OCI-LY1 (cell line): ENCODE measurements around the gene FABP6.
A peak's percentile ranks its signal among the peaks of the same experiment; 100 is the strongest.

ENCODE experiments used
- H2AFZ ChIP-seq: fragments of 200-600 bp; sonication (generic), shearing (Covaris generic); 2 replicates; pipeline ENCODE4 v1.6.0; 2014; ENCODE audit warnings: antibody characterized with exemption, mild to moderate bottlenecking, low read length
- H3F3A ChIP-seq: fragments of 200-600 bp; sonication (generic), shearing (Covaris generic); 2 replicates; pipeline ENCODE4 v1.6.0; 2014; ENCODE audit warnings: mild to moderate bottlenecking, antibody characterized with exemption, low read length, moderate library complexity; ENCODE audit not compliant: insufficient read depth
- H3K27ac ChIP-seq: fragments of 200-600 bp; sonication (generic); 2 replicates; pipeline ENCODE4 v1.5.1; 2014; ENCODE audit warnings: low read length, mixed run types, mild to moderate bottlenecking, low read depth; ENCODE audit not compliant: poor library complexity, severe bottlenecking
- H3K27me3 ChIP-seq: fragments of 200-600 bp; sonication (generic); 2 replicates; pipeline ENCODE4 v1.6.0; 2014; ENCODE audit warnings: antibody characterized with exemption, mild to moderate bottlenecking, low read length, moderate library complexity; ENCODE audit not compliant: insufficient read depth
- H3K36me3 ChIP-seq: fragments of 200-600 bp; sonication (generic); 2 replicates; pipeline ENCODE4 v1.6.1; 2014; ENCODE audit warnings: mild to moderate bottlenecking, antibody characterized with exemption, low read length, moderate library complexity, mixed read lengths; ENCODE audit not compliant: insufficient read depth
- H3K4me1 ChIP-seq: fragments of 200-600 bp; sonication (generic); 2 replicates; pipeline ENCODE4 v1.5.1; 2014; ENCODE audit warnings: mild to moderate bottlenecking, low read length, moderate library complexity; ENCODE audit not compliant: insufficient read depth, severe bottlenecking
- H3K4me2 ChIP-seq: fragments of 200-600 bp; sonication (generic), shearing (Covaris generic); 2 replicates; pipeline ENCODE4 v1.6.1; 2014; ENCODE audit warnings: low read length
- H3K4me3 ChIP-seq: fragments of 200-600 bp; sonication (generic); 2 replicates; pipeline ENCODE4 v1.5.1; 2014; ENCODE audit warnings: low read length, low read depth, mild to moderate bottlenecking, mixed read lengths; ENCODE audit not compliant: poor library complexity, severe bottlenecking
- H3K79me2 ChIP-seq: fragments of 200-600 bp; shearing (Covaris generic); 2 replicates; pipeline ENCODE4 v1.6.1; 2016; ENCODE audit warnings: mixed run types, low read length, mixed read lengths; ENCODE audit not compliant: insufficient read depth
- H3K9ac ChIP-seq: fragments of 200-600 bp; sonication (generic), shearing (Covaris generic); 2 replicates; pipeline ENCODE4 v1.6.1; 2014; ENCODE audit warnings: mild to moderate bottlenecking, low read length, mixed read lengths
- H3K9me2 ChIP-seq: fragments of 200-600 bp; sonication (generic), shearing (Covaris generic); 2 replicates; pipeline ENCODE4 v1.6.1; 2014; ENCODE audit warnings: low read depth, mild to moderate bottlenecking, low read length, mixed read lengths
- H3K9me3 ChIP-seq: fragments of 200-600 bp; shearing (Covaris generic); 2 replicates; pipeline ENCODE4 v1.6.1; 2014; ENCODE audit warnings: low read length, mixed read lengths
- H4K20me1 ChIP-seq: fragments of 200-600 bp; sonication (generic), shearing (Covaris generic); 2 replicates; pipeline ENCODE4 v1.6.0; 2016; ENCODE audit warnings: mild to moderate bottlenecking, low read length; ENCODE audit not compliant: insufficient read depth
- EZH2 ChIP-seq: fragments of 200-600 bp; sonication (generic), shearing (Covaris generic); IDR thresholded peaks from 2 replicates; pipeline ENCODE4 v1.8.0; 2017; ENCODE audit warnings: borderline replicate concordance, mixed run types, mild to moderate bottlenecking, antibody characterized with exemption, low read length, moderate library complexity, mixed read lengths
- TF ChIP-seq, protein P1 (sequence below): fragments of 200-600 bp; sonication (generic), shearing (Covaris generic); IDR thresholded peaks from 2 replicates; pipeline ENCODE4 v1.5.1; 2017; ENCODE audit warnings: mild to moderate bottlenecking, antibody characterized with exemption, low read length, moderate library complexity, mixed read lengths

Gene FABP6

DNA sequence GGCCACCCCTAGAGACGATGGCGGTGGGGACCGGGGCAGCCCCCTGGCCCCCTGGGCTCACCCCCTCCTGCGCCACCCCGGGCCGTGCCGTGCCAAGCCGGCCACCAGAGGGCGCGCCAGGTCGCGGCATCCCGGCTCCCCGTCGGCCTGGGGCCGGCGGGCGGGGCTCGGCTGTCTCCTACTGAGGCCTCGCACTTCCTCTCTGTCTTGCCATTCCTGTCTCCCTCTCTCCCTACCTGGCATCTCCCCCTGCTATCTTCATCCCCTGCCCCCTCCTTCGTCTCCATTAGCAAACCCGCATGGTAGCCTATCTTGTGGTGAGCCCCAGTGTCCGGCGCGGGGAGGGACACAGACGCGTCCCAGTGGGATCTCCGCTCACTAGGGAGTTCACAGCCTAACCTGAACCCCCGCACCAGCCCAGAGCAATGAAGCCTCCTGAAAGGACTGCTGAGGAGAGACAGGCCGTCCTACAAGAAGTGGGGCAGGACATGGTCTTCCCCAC, 29.8 kb upstream of the FABP6 start:
- Histone ChIP-seq H3K27ac (no peak overlapping the region), H3K9me2 (no peaks in the 10 kb centered on the region), H2AFZ (peak overlapping the region; percentile 93), H3K9ac (no peak overlapping the region; the same call in 1 of the 2 replicates), H3K4me3 (peak overlapping the region; percentile 56), H3K79me2 (no peaks in the 10 kb centered on the region), H3K27me3 (0 out of 2 replicates have a peak, but pooled peaks cover 7% of the 10 kb centered on the region), H3K36me3 (no peaks in the 10 kb centered on the region), H4K20me1 (no peaks in the 10 kb centered on the region), H3F3A (no peaks in the 10 kb centered on the region), H3K4me2 (peak overlapping the region; percentile 80), H3K9me3 (no peaks in the 10 kb centered on the region), H3K4me1 (peaks cover 6% of the 10 kb centered on the region)
- TF ChIP-seq, protein P1, sequence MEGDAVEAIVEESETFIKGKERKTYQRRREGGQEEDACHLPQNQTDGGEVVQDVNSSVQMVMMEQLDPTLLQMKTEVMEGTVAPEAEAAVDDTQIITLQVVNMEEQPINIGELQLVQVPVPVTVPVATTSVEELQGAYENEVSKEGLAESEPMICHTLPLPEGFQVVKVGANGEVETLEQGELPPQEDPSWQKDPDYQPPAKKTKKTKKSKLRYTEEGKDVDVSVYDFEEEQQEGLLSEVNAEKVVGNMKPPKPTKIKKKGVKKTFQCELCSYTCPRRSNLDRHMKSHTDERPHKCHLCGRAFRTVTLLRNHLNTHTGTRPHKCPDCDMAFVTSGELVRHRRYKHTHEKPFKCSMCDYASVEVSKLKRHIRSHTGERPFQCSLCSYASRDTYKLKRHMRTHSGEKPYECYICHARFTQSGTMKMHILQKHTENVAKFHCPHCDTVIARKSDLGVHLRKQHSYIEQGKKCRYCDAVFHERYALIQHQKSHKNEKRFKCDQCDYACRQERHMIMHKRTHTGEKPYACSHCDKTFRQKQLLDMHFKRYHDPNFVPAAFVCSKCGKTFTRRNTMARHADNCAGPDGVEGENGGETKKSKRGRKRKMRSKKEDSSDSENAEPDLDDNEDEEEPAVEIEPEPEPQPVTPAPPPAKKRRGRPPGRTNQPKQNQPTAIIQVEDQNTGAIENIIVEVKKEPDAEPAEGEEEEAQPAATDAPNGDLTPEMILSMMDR, result peak; percentile 89
- TF ChIP-seq EZH2, result no peak

DNA sequence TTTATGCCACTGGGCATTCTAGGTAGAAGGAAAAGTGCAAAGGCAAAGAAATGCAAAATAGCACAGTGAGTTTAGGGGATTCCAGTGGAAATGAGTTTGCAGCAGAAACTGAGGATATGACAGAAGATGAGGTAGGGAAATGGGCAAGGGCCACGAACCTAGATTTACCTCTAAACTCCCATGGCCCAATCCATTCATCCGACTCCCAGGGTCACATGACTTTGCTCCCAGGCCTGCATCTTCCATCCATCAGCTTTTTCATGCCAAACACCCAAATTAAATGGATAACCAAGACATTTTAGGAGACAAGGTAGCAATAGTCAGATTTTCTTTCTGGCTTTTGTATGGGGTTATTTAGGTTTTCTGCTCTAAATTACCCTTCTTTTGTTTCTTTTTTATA, 22.2 kb upstream of the FABP6 start:
- no peaks in the 10 kb centered on the region for H3K79me2 ChIP-seq
- H3K4me1 ChIP-seq, result no peaks in the 10 kb centered on the region
- H3K4me3 ChIP-seq, result no peak overlapping the region
- H2AFZ ChIP-seq, result no peak overlapping the region
- H3K4me2 ChIP-seq, result no peak overlapping the region
- H4K20me1 ChIP-seq, result no peaks in the 10 kb centered on the region
- H3K36me3 ChIP-seq, result no peaks in the 10 kb centered on the region
- H3K9me2 ChIP-seq, result no peaks in the 10 kb centered on the region
- no peak overlapping the region for H3K9ac ChIP-seq
- TF ChIP-seq EZH2, result no peak
- TF ChIP-seq, protein P1, result no peak
- H3K27ac ChIP-seq, result no peak overlapping the region
- H3F3A ChIP-seq, result no peaks in the 10 kb centered on the region
- no peaks in the 10 kb centered on the region for H3K9me3 ChIP-seq
- H3K27me3 ChIP-seq, result no peaks in the 10 kb centered on the region

DNA sequence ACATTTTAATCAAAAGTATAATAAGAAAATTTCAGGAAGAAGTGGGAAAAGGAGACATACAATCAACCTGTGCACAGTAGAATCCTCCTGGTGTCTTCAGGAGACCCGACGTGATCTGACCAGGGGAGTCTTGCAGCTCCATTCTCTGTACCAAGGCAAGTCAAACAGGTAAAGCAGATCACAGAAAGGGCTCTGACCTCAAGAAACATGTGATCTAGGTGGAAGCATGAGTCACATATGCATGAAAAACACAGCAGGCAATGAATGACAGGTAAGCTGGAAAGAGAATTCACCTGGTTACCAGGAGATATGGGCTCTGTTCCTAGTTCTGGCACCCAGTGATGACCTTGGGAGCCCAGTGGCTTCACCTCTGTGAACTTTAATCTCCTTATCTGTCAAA, 19.4 kb upstream of the FABP6 start:
- Histone ChIP-seq H3K4me1 (peaks cover 4% of the 10 kb centered on the region), H3K9me2 (no peaks in the 10 kb centered on the region), H3K9ac (no peak overlapping the region), H3K27me3 (no peaks in the 10 kb centered on the region), H4K20me1 (no peaks in the 10 kb centered on the region), H3K4me2 (no peak overlapping the region), H3K27ac (no peak overlapping the region), H2AFZ (no peak overlapping the region), H3K79me2 (no peaks in the 10 kb centered on the region), H3K9me3 (no peaks in the 10 kb centered on the region), H3K36me3 (no peaks in the 10 kb centered on the region), H3K4me3 (no peak overlapping the region), H3F3A (no peaks in the 10 kb centered on the region)
- TF ChIP-seq EZH2, result no peak
- TF ChIP-seq, protein P1, result no peak
